ENCODE measurements around the gene EXOC3. TPM values are rescaled to one million over a fixed set of nuclear protein-coding genes. Genes with fewer than 3 reads are reported as not detected.
A peak's percentile ranks its signal among the peaks of the same experiment; 100 is the strongest.

Gene EXOC3
- total and polyA plus RNA-seq, 2 experiments from 2014 or later, result 39.9 to 40.9 TPM

DNA sequence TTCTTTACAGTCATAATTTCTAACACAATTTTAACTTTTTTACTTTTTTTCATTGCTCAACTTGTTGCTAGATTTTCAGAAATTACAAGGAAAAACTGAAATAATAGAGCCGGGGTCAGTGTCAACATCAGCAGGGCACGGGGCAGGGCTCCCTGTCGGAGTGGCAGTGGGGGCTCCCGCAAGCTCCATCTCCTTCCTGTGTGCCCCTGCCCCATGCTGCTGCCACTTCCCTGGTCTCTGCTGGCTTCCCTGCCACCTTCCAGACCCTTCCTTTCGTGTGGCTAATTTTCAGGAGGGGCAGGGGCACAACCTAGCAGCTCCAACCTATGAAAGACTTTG, 1.0 kb upstream of the EXOC3 start:
- Histone ChIP-seq H3K4me1 (ENCODE audit: insufficient read depth) (peaks cover 9% of the 10 kb centered on the region), H3K9ac (peak overlapping the region; percentile 84), H2AFZ (no peak overlapping the region), H3K4me2 (ENCODE audit: unreplicated experiment) (peak overlapping the region; percentile 96), H3F3A (ENCODE audit: insufficient read depth) (peaks cover 10% of the 10 kb centered on the region; the same call in 1 of the 2 replicates), H3K4me3 (peak overlapping the region; percentile 82), H3K27ac (peak overlapping the region; percentile 54), H3K9me3 (ENCODE audit: low read depth) (no peaks in the 10 kb centered on the region), H3K9me2 (ENCODE audit: insufficient read depth) (no peaks in the 10 kb centered on the region), H4K20me1 (ENCODE audit: insufficient read depth) (no peaks in the 10 kb centered on the region), H3K79me2 (ENCODE audit: insufficient read depth) (peaks cover 38% of the 10 kb centered on the region), H3K36me3 (ENCODE audit: low read depth) (no peaks in the 10 kb centered on the region), H3K27me3 (replicated peaks; ENCODE audit: insufficient read depth) (no peaks in the 10 kb centered on the region)
- TF ChIP-seq EZH2phosphoT487 (IDR thresholded peaks at IDR 0.05; ENCODE audit: insufficient read depth, low read depth) (no peak), EZH2 (IDR thresholded peaks at IDR 0.05; ENCODE audit: insufficient read depth, poor library complexity, severe bottlenecking) (no peak)
- no peak for DNase-seq
- 95 to 99% methylated on average over 5 of the region's 5 CpGs for WGBS, 2 experiments (ENCODE audit: low coverage in 1 of 2, low lambda C conversion rate in 2 of 2, missing lambda C conversion rate in 2 of 2)
- in situ Hi-C loops (cut with MboI), result no loop called here

DNA sequence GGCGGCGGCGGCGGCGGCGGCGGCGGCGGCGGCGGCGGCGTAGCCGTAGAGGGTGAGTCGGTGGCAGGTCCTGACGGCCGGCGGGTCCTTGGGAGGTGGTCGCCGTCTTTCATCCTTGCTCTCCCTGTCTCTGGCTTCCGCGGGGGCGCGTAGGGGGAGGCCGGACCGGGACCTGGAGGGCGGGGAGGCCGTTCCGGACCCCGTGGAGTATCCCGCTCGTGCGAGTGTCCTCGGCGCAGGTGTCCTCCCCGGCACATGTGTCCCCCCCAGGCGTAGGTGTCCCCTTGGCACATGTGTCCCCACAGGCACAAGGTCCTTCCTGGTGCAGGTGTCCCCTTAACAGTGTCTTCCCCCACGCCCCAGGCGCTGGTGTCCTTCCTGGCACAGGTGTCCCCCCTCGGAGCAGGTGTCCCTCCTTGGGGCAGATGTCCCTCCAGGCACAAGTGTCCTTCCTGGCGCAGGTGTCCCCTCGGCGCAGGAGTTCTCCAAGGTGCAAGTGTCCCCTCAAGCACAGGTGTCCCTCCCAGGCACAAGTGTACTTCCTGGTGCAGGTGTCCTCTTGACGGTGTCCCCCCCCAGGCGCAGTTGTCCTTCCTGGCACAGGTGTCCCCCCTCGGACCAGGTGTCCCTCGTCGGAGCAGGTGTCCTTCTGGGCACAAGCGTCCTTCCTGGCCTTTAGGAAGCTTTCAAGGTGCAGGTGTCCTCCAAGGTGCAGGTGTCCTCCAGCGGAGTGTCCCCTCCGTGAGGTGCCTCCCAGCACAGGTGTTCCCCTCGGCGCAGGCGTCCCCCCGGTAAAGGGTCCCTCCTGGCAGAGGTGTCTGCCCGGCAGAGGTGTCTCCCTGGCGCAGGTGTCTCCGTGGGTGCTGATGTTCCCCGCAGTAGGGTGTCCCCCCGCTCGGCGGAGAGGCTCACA, 519 bp downstream of the EXOC3 start:
- TF ChIP-seq EZH2phosphoT487 (IDR thresholded peaks at IDR 0.05; ENCODE audit: insufficient read depth, low read depth) (no peak), EZH2 (IDR thresholded peaks at IDR 0.05; ENCODE audit: insufficient read depth, poor library complexity, severe bottlenecking) (no peak)
- H3K27ac ChIP-seq, result no peak overlapping the region
- H3K9me3 ChIP-seq (ENCODE audit: low read depth), result no peaks in the 10 kb centered on the region
- peak overlapping the region; percentile 84 for H3K9ac ChIP-seq
- peaks cover 5% of the 10 kb centered on the region; the same call in 1 of the 2 replicates for H3K36me3 ChIP-seq (ENCODE audit: low read depth)
- DNase-seq, result no peak
- H3K79me2 ChIP-seq (ENCODE audit: insufficient read depth), result peaks cover 52% of the 10 kb centered on the region
- H3K4me1 ChIP-seq (ENCODE audit: insufficient read depth), result peaks cover 9% of the 10 kb centered on the region
- in situ Hi-C loops (cut with MboI), result no loop called here
- peak overlapping the region; percentile 67 for H2AFZ ChIP-seq
- H3F3A ChIP-seq (ENCODE audit: insufficient read depth), result peaks cover 10% of the 10 kb centered on the region; the same call in 1 of the 2 replicates
- 34 to 41% methylated on average over 24 to 27 of the region's 62 CpGs for WGBS, 2 experiments (ENCODE audit: low coverage in 1 of 2, low lambda C conversion rate in 2 of 2, missing lambda C conversion rate in 2 of 2)
- no peaks in the 10 kb centered on the region for H3K27me3 ChIP-seq (replicated peaks; ENCODE audit: insufficient read depth)
- H3K4me3 ChIP-seq, result peak overlapping the region; percentile 82
- no peaks in the 10 kb centered on the region for H3K9me2 ChIP-seq (ENCODE audit: insufficient read depth)
- H4K20me1 ChIP-seq (ENCODE audit: insufficient read depth), result no peaks in the 10 kb centered on the region
- peak overlapping the region; percentile 79 for H3K4me2 ChIP-seq (ENCODE audit: unreplicated experiment)

DNA sequence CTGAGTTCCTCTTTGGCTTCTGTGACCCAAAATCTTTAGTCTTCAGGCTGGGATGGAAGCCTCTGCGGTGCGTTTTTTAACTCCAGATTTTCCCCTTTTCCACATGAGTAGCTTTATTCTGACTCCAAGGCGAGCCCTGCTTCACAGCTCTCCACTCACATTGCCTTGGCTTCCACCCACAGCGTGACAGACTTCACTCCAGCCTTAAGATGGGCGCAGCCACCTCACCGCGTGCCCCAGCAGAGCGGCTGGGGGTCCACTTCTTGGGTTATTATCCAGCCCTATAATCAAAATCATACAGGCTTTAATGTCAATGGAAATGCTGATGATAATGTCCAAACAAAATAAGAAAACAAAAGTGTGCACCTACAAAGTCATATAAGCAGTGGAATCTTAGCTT, 1.2 kb downstream of the EXOC3 start:
- no peak overlapping the region for H2AFZ ChIP-seq
- peaks cover 10% of the 10 kb centered on the region; the same call in 1 of the 2 replicates for H3F3A ChIP-seq (ENCODE audit: insufficient read depth)
- no peak for DNase-seq
- H3K4me3 ChIP-seq, result peak overlapping the region; percentile 82
- in situ Hi-C loops (cut with MboI), result no loop called here
- TF ChIP-seq EZH2 (IDR thresholded peaks at IDR 0.05; ENCODE audit: insufficient read depth, poor library complexity, severe bottlenecking) (no peak), EZH2phosphoT487 (IDR thresholded peaks at IDR 0.05; ENCODE audit: insufficient read depth, low read depth) (no peak)
- H3K9me2 ChIP-seq (ENCODE audit: insufficient read depth), result no peaks in the 10 kb centered on the region
- peaks cover 9% of the 10 kb centered on the region for H3K4me1 ChIP-seq (ENCODE audit: insufficient read depth)
- peaks cover 58% of the 10 kb centered on the region for H3K79me2 ChIP-seq (ENCODE audit: insufficient read depth)
- H3K27ac ChIP-seq, result no peak overlapping the region
- WGBS, 2 experiments (ENCODE audit: low coverage in 1 of 2, low lambda C conversion rate in 2 of 2, missing lambda C conversion rate in 2 of 2), result 92 to 94% methylated on average over 8 of the region's 8 CpGs
- H3K9me3 ChIP-seq (ENCODE audit: low read depth), result no peaks in the 10 kb centered on the region
- peak overlapping the region; percentile 79 for H3K4me2 ChIP-seq (ENCODE audit: unreplicated experiment)
- H3K36me3 ChIP-seq (ENCODE audit: low read depth), result peaks cover 12% of the 10 kb centered on the region; the same call in 1 of the 2 replicates
- peak overlapping the region; percentile 84 for H3K9ac ChIP-seq
- no peaks in the 10 kb centered on the region for H3K27me3 ChIP-seq (replicated peaks; ENCODE audit: insufficient read depth)
- no peaks in the 10 kb centered on the region for H4K20me1 ChIP-seq (ENCODE audit: insufficient read depth)

DNA sequence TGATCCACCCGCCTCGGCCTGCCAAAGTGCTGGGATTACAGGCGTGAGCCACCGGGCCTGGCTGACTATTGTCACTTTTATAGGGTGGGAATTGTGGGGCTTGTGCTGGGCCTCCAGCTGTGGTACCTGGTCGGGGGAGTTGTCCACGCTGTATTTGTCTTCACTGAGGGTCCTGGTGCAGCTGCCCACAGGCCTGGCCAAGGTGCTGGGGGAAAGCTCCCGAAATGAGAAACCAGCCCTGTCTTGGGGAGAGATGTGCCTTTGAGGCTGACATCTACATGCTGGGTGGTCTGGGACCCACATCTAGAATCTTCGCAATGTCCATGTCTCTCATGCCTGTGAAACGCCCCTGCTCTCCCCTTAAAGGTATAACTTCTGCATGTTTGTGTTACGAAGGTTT, 2.6 kb downstream of the EXOC3 start:
- no peak overlapping the region for H3K4me2 ChIP-seq (ENCODE audit: unreplicated experiment)
- 0 out of 2 replicates have a peak, but pooled peaks cover 3% of the 10 kb centered on the region for H3F3A ChIP-seq (ENCODE audit: insufficient read depth)
- H4K20me1 ChIP-seq (ENCODE audit: insufficient read depth), result no peaks in the 10 kb centered on the region
- H3K4me1 ChIP-seq (ENCODE audit: insufficient read depth), result peaks cover 9% of the 10 kb centered on the region
- H3K9me2 ChIP-seq (ENCODE audit: insufficient read depth), result no peaks in the 10 kb centered on the region
- no peak for DNase-seq
- H3K9me3 ChIP-seq (ENCODE audit: low read depth), result no peaks in the 10 kb centered on the region
- no peak overlapping the region for H3K27ac ChIP-seq
- in situ Hi-C loops (cut with MboI), result no loop called here
- no peak overlapping the region for H2AFZ ChIP-seq
- peaks cover 70% of the 10 kb centered on the region for H3K79me2 ChIP-seq (ENCODE audit: insufficient read depth)
- TF ChIP-seq EZH2phosphoT487 (IDR thresholded peaks at IDR 0.05; ENCODE audit: insufficient read depth, low read depth) (no peak), EZH2 (IDR thresholded peaks at IDR 0.05; ENCODE audit: insufficient read depth, poor library complexity, severe bottlenecking) (no peak)
- no peak overlapping the region for H3K9ac ChIP-seq
- WGBS, 2 experiments (ENCODE audit: low coverage in 1 of 2, low lambda C conversion rate in 2 of 2, missing lambda C conversion rate in 2 of 2), result 93% methylated on average over 10 of the region's 10 CpGs
- H3K27me3 ChIP-seq (replicated peaks; ENCODE audit: insufficient read depth), result no peaks in the 10 kb centered on the region
- H3K4me3 ChIP-seq, result no peak overlapping the region
- peaks cover 17% of the 10 kb centered on the region; the same call in 1 of the 2 replicates for H3K36me3 ChIP-seq (ENCODE audit: low read depth)

Data from GM23248 (cell line).